Type B pancreatic cell (in vitro differentiated cells): ENCODE data around the gene FLYWCH1. TPM values are rescaled to one million over a fixed set of nuclear protein-coding genes. Genes with fewer than 3 reads are reported as not detected.

ENCODE experiments used
- DNase-seq: peaks from one replicate; pipeline ENCODE4 v3.0.0; 2021; ENCODE audit warnings: mixed read lengths; ENCODE audit not compliant: unreplicated experiment; ENCODE audit errors: extremely low spot score
- H3K27ac Mint-ChIP-seq: 2 replicates; pipeline ENCODE4 v1.8.0; 2021; ENCODE audit warnings: mild to moderate bottlenecking, mixed read lengths
- H3K27me3 Mint-ChIP-seq: 2 replicates; pipeline ENCODE4 v1.8.0; 2021; ENCODE audit warnings: mixed read lengths
- H3K36me3 Mint-ChIP-seq: 2 replicates; pipeline ENCODE4 v1.8.0; 2021; ENCODE audit warnings: mixed read lengths
- H3K4me1 Mint-ChIP-seq: one replicate; pipeline ENCODE4 v1.8.0; 2021; ENCODE audit warnings: mixed read lengths; ENCODE audit not compliant: unreplicated experiment
- H3K4me3 Mint-ChIP-seq: 2 replicates; pipeline ENCODE4 v1.8.0; 2021; ENCODE audit warnings: mild to moderate bottlenecking, mixed read lengths
- H3K9me3 Mint-ChIP-seq: 2 replicates; pipeline ENCODE4 v1.8.0; 2021; ENCODE audit warnings: mixed read lengths
- CTCF ChIP-seq: fragments of 200-600 bp; sonication (generic); conservative IDR thresholded peaks from 2 replicates; pipeline ENCODE4 v1.5.0; 2021; ENCODE audit warnings: antibody characterized with exemption, mild to moderate bottlenecking
- total RNA-seq: library from RNA; stranded (reverse); gene quantifications from 2 replicates; pipeline ENCODE4 v1.2.1, GENCODE V29; 2021; ENCODE audit warnings: low replicate concordance

Gene FLYWCH1
- total RNA-seq, 1 donor from 2014 or later = 28.6 TPM

DNA sequence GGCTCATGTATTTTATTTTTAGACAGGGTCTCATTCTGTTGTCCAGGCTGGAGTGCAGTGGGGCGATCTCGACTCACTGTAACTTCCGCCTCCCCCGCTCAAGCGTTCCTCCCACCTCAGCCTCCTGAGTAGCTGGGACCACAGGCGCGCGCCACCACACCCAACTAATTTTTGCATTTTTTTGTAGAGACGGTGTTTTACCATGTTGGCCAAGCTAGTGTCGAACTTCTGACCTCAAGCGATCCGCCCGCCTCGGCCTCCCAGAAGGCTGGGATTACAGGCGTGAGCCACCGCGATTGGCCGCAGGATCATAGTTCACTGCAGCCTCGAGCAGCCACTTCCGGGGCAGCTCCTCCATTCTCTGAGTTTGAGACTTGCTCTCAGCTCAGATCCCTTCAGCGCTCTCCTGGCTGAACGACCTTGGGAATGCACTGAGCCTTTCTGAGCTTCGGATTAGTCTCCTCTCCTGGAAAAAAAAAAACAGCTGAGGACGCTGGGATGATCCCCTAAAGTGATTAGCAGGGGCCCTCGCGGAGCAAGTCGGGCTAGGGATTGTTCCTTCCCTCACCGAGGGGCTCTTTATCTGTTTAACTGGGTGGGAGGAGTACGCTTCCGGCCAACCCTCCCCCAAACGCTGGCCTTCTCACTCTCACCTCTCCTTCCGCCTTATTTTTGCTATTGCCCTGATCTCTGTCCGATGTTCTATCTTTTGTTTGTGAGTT lies 69.6 kb downstream of the FLYWCH1 start:
- no peak for DNase-seq
- H3K27ac Mint-ChIP-seq = peak overlapping the region; percentile 73

GRCh38 chr16:2981899-2982250 lies 70.1 kb downstream of the FLYWCH1 start:
- DNase-seq = no peak
- TF ChIP-seq CTCF = no peak
- Mint-ChIP-seq H3K4me1 (peaks cover 12% of the 10 kb centered on the region), H3K36me3 (no peaks in the 10 kb centered on the region), H3K4me3 (peak overlapping the region; percentile 80), H3K9me3 (no peaks in the 10 kb centered on the region), H3K27me3 (no peaks in the 10 kb centered on the region), H3K27ac (peak overlapping the region; percentile 73)

More for the DNA sequence above, 69.6 kb downstream of the FLYWCH1 start:
- Mint-ChIP-seq H3K4me3 (peak overlapping the region; percentile 80), H3K27me3 (no peaks in the 10 kb centered on the region), H3K4me1 (peaks cover 12% of the 10 kb centered on the region), H3K36me3 (no peaks in the 10 kb centered on the region), H3K9me3 (no peaks in the 10 kb centered on the region)
- TF ChIP-seq CTCF = no peak

GRCh38 chr16:2982402-2982801 lies 70.7 kb downstream of the FLYWCH1 start:
- no peak for DNase-seq
- no peak for TF ChIP-seq CTCF
- Mint-ChIP-seq H3K36me3 (no peaks in the 10 kb centered on the region), H3K9me3 (no peaks in the 10 kb centered on the region), H3K4me1 (peaks cover 12% of the 10 kb centered on the region), H3K27me3 (no peaks in the 10 kb centered on the region), H3K4me3 (peak overlapping the region; percentile 80), H3K27ac (no peak overlapping the region)

DNA sequence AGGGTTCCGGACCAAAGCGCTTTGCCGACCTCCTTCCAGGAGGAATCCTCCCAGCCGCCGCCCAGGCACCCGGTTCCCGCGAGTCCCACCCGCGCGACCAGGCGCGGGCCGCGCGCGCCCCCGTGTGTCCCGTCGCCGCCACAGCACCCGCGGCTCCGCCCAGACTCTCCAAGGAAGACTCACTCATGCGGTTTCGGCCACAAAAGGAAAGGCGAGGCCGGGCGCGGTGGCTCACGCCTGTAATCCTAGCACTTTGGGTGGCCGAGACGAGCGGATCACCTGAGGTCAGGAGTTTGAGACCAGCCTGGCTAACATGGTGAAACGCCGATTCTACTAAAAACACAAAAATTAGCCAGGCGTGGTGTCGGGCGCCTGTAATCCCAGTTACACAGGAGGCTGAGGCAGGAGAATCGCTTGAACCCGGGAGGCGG lies 72.0 kb downstream of the FLYWCH1 start:
- H3K27ac Mint-ChIP-seq = peak overlapping the region; percentile 83
- DNase-seq = peak; percentile 91
- no peaks in the 10 kb centered on the region for H3K27me3 Mint-ChIP-seq
- peak; percentile 95 for TF ChIP-seq CTCF
- peak overlapping the region; percentile 58 for H3K4me3 Mint-ChIP-seq
- peaks cover 12% of the 10 kb centered on the region for H3K4me1 Mint-ChIP-seq
- H3K9me3 Mint-ChIP-seq = no peaks in the 10 kb centered on the region
- no peaks in the 10 kb centered on the region for H3K36me3 Mint-ChIP-seq

GRCh38 chr16:2985462-2985861 lies 73.7 kb downstream of the FLYWCH1 start:
- DNase-seq = no peak
- TF ChIP-seq CTCF = no peak
- H3K36me3 Mint-ChIP-seq = no peaks in the 10 kb centered on the region
- H3K9me3 Mint-ChIP-seq = no peaks in the 10 kb centered on the region
- peaks cover 12% of the 10 kb centered on the region for H3K4me1 Mint-ChIP-seq
- no peak overlapping the region for H3K27ac Mint-ChIP-seq
- H3K27me3 Mint-ChIP-seq = no peaks in the 10 kb centered on the region
- no peak overlapping the region for H3K4me3 Mint-ChIP-seq
